ENCODE results near the gene TIMMDC1. TPM values are rescaled to one million over a fixed set of nuclear protein-coding genes. Genes with fewer than 3 reads are reported as not detected.
A peak's percentile ranks its signal among the peaks of the same experiment; 100 is the strongest.

The TIMMDC1 gene
- total RNA-seq, 1 donor from 2014 or later: 302 TPM

DNA sequence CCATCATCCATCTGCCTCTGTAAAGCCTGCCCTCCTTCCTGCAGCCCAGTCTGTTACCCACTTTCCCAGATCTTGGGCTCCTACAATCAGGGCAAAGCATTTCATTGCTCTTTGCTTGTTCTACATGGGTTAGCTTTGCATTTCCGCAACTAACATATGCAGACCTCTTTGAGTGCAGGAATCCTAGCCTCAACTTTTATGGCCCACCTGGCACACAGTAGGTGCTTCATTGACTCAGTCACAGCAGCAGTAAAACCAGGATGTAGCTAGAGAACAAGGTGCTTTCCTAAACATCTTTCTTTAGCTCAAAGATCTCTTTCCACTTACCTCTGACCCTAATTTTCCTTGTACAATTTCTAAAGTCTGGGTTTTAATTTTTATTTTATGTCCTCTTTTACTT lies 57.6 kb downstream of the TIMMDC1 start:
- intact Hi-C loops (cut with micrococcal nuclease): no loop called here
- Histone ChIP-seq H3K36me3 (no peaks in the 10 kb centered on the region), H3K27me3 (ENCODE audit: low read depth) (no peaks in the 10 kb centered on the region), H3K4me3 (no peak overlapping the region), H3K27ac (replicated peaks) (no peak overlapping the region), H3K4me1 (no peaks in the 10 kb centered on the region), H3K9me3 (replicated peaks) (no peaks in the 10 kb centered on the region)
- TF ChIP-seq, protein P1, sequence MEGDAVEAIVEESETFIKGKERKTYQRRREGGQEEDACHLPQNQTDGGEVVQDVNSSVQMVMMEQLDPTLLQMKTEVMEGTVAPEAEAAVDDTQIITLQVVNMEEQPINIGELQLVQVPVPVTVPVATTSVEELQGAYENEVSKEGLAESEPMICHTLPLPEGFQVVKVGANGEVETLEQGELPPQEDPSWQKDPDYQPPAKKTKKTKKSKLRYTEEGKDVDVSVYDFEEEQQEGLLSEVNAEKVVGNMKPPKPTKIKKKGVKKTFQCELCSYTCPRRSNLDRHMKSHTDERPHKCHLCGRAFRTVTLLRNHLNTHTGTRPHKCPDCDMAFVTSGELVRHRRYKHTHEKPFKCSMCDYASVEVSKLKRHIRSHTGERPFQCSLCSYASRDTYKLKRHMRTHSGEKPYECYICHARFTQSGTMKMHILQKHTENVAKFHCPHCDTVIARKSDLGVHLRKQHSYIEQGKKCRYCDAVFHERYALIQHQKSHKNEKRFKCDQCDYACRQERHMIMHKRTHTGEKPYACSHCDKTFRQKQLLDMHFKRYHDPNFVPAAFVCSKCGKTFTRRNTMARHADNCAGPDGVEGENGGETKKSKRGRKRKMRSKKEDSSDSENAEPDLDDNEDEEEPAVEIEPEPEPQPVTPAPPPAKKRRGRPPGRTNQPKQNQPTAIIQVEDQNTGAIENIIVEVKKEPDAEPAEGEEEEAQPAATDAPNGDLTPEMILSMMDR (IDR thresholded peaks at IDR 0.05; ENCODE audit: borderline replicate concordance): no peak
- DNase-seq: no peak

DNA sequence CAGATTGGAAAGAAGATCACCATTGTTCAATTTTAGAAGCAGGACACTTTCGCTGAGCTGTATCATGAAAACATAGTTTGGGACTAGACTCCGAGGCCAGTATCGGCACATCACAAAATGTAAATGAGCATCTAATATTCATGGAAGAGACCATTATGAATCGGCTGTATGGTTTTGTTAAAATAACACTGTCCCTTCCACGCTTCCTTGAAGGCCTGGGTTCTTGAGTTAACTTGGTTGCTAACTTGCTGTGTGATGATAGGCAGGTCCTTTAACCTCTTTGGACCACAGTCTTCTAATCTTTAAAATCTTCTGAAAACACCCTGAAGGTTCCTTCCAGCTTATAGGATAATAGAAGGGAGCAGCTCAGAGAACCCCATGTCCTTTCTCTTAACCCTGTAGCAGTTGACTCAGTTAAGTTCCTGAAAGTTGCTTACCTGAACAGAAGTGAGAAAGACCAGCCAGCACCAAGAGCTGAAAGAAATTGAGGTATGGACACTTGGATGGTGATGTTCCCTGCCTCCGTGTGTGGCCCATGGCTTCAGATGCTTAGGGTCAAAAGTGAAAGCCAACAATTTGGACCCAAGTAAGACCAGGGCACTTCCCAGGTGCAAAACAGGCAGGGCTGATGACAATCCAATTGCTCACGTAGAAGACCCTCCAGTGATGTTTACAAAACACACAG lies 59.0 kb downstream of the TIMMDC1 start:
- Histone ChIP-seq H3K4me3 (no peak overlapping the region), H3K4me1 (peaks cover under 1% of the 10 kb centered on the region), H3K9me3 (replicated peaks) (no peaks in the 10 kb centered on the region), H3K27ac (replicated peaks) (no peak overlapping the region), H3K36me3 (no peaks in the 10 kb centered on the region), H3K27me3 (ENCODE audit: low read depth) (no peaks in the 10 kb centered on the region)
- TF ChIP-seq, protein P1 (IDR thresholded peaks at IDR 0.05; ENCODE audit: borderline replicate concordance): no peak
- intact Hi-C loops (cut with micrococcal nuclease): no loop called here
- no peak for DNase-seq

DNA sequence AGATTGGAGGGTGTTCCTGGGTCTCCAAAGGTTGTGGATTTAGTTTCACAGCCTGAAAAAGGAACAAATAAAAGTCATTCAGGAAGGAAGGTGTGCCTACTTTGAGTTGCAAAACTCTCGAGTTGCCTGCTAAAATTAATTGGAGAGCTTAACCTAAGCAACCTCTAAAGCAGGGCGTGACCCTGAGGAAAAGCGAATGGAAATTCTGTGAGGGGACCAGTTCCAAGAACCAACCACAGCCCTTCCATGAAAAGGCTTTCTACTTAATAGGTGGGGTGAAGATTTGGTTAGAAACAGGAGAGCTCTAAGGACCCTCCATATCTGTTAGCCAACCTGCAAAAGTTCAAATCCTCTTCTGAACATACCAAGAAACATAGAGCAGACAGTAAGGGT lies 59.5 kb downstream of the TIMMDC1 start:
- TF ChIP-seq, protein P1 (IDR thresholded peaks at IDR 0.05; ENCODE audit: borderline replicate concordance): no peak

DNA sequence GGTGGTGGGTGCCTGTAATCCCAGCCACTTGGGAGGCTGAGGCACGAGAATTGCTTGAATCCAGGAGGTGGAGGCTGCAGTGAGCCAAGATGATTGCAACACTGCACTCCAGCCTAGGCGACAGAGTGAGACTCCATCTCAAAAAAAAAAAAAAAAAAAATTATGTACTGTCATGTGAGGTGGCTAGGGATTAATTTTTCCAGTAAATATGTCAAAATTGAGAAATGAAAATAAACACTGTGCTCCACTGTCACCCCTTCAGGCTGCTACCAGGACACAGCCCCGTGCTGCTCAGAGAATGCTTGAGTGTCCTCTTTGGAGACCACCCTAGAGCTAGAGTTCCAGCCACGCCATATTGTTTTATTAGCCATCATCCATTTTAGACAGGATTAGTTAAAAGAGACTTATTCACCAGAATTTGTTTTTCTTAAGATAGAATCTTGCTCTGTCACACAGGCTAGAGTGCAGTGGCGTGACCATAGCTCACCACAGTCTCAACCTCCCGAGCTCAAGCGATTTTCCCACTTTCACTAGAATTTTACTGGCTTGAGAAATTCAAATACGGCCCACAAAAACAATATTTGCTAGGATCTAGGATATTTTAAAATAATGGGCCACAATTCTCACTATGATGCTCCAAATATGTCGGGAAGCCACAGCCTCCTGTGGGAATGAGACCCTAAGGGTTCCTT lies 60.4 kb downstream of the TIMMDC1 start:
- intact Hi-C loops (cut with micrococcal nuclease): no loop called here
- Histone ChIP-seq H3K27ac (replicated peaks) (no peak overlapping the region), H3K36me3 (no peaks in the 10 kb centered on the region), H3K4me3 (no peak overlapping the region), H3K27me3 (ENCODE audit: low read depth) (no peaks in the 10 kb centered on the region), H3K4me1 (peaks cover 6% of the 10 kb centered on the region), H3K9me3 (replicated peaks) (peaks cover 3% of the 10 kb centered on the region)
- no peak for DNase-seq
- TF ChIP-seq, protein P1 (IDR thresholded peaks at IDR 0.05; ENCODE audit: borderline replicate concordance): no peak

More for the DNA sequence above, 59.5 kb downstream of the TIMMDC1 start:
- Histone ChIP-seq H3K9me3 (replicated peaks) (no peaks in the 10 kb centered on the region), H3K36me3 (no peaks in the 10 kb centered on the region), H3K4me1 (peaks cover 6% of the 10 kb centered on the region), H3K27ac (replicated peaks) (no peak overlapping the region), H3K27me3 (ENCODE audit: low read depth) (no peaks in the 10 kb centered on the region), H3K4me3 (no peak overlapping the region)
- intact Hi-C loops (cut with micrococcal nuclease): no loop called here
- no peak for DNase-seq

DNA sequence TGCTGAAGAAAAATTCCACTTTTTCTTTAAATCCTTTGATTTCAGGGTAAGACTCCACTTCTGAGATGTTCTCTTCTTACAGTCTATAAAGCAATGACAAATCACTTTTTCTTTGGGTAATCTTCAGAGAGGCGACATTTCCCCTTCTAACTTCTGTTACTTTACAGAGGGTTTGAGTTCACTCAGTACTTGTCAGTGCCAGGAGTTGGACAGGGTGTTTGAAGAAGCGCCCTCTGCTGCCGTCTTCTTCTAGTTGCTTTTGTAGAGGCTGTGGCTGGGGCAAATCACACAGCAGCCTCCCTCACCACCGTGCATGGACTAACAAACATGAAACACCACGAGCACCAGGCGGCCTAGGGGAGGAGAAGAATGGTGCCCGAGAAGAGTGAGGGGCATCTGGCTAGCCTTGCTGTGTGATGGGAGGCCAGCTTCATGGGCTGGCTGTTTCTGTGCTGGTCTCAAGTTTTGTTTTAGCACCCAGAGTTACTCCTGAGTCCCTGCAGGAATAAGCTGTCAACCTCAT lies 61.2 kb downstream of the TIMMDC1 start, which contains the start of gene CD80:
Gene CD80, minus strand, starts transcription at position 174 of the 523 bp plus-strand sequence. CDS start 1,886 bp downstream, outside the sequence.
- Histone ChIP-seq H3K4me3 (no peak within 1 kb of the TSS), H3K9me3 (replicated peaks) (peaks cover 10% of the 10 kb centered on the region), H3K4me1 (peaks cover 6% of the 10 kb centered on the region), H3K27ac (replicated peaks) (no peak within 1 kb of the TSS), H3K27me3 (ENCODE audit: low read depth) (no peaks in the 10 kb centered on the region), H3K36me3 (no peaks in the 10 kb centered on the region)
- intact Hi-C loops (cut with micrococcal nuclease): no loop called here
- peak; percentile 43 for DNase-seq
- TF ChIP-seq, protein P1 (IDR thresholded peaks at IDR 0.05; ENCODE audit: borderline replicate concordance): peak; percentile 43

Data from left ventricle myocardium inferior (tissue), 1 donor.